Body of pancreas (tissue), 4 donors: ENCODE measurements around the gene CDH12. TPM values are rescaled to one million over a fixed set of nuclear protein-coding genes. Genes with fewer than 3 reads are reported as not detected.

ENCODE experiments used
- ATAC-seq: fragments of 150-250 bp; one replicate; pipeline ENCODE4 v1.9.1; 2016
- DNase-seq, 4 donors: peaks; one replicate each; pipeline ENCODE4 v3.0.0-alpha.2; 2019
- H3K27ac ChIP-seq, 4 donors: fragments of 200-600 bp; sonication (generic); 1 replicate in 3 of 4; 2 replicates in 1 of 4; pipeline versions ENCODE4 v1.5.1 to v1.6.1; 2016 to 2019; ENCODE audit warnings: mild to moderate bottlenecking in 1 of 4, mixed read lengths in 1 of 4, moderate library complexity in 1 of 4
- H3K27me3 ChIP-seq, 2 donors: fragments of 200-600 bp; sonication (generic); one replicate each; pipeline ENCODE4 v1.6.0; 2016; ENCODE audit warnings: mild to moderate bottlenecking in 1 of 2
- H3K36me3 ChIP-seq, 2 donors: fragments of 200-600 bp; sonication (generic); replicated peaks in 1 of 2; 2 replicates each; pipeline ENCODE4 v1.5.1; 2016; ENCODE audit warnings: low read depth in 2 of 2; ENCODE audit not compliant: insufficient read depth in 1 of 2
- H3K4me1 ChIP-seq: fragments of 200-600 bp; sonication (generic); one replicate; pipeline ENCODE4 v1.6.0; 2016
- H3K4me3 ChIP-seq, 2 donors: fragments of 200-600 bp; sonication (generic); 1 replicate in 1 of 2; 2 replicates in 1 of 2; pipeline ENCODE4 v1.5.1; 2016 to 2019
- H3K9me3 ChIP-seq, 3 donors: fragments of 200-600 bp; sonication (generic); 1 replicate in 2 of 3; 2 replicates in 1 of 3; pipeline ENCODE4 v1.5.1; 2016
- POLR2A ChIP-seq, 3 donors: fragments of 450-650 bp; IDR thresholded peaks; one replicate each; pipeline ENCODE4 v1.6.1; 2016; ENCODE audit warnings: antibody characterized with exemption in 3 of 3, mild to moderate bottlenecking in 2 of 3
- WGBS, 2 donors: methylation state at CpG; one replicate each; pipeline ENCODE4 v1.1.5; 2017; 5-methylcytosine and 5-hydroxymethylcytosine counted together
- intact Hi-C: fragments of 100-400 bp; cut with DNase I; formaldehyde crosslinking; loops from one replicate; pipeline ENCODE4 v1.15.1; 2023
- total RNA-seq, 2 donors: library from RNA; depleted of rRNA; stranded (reverse); fragments of >200 nt; gene quantifications; one replicate each; pipeline ENCODE4 v1.1.0, GENCODE V29; 2016
- TF ChIP-seq, protein P1 (sequence below), 7 experiments: fragments of 450-650 bp in 4 of 7; fragments of 200-600 bp in 3 of 7; sonication (generic) in 3 of 7; IDR thresholded peaks; one replicate each; pipeline ENCODE4 v1.5.1; 2016 to 2019; ENCODE audit warnings: antibody characterized with exemption in 7 of 7

Gene CDH12
- total RNA-seq, 2 donors from 2014 or later: not detected

DNA sequence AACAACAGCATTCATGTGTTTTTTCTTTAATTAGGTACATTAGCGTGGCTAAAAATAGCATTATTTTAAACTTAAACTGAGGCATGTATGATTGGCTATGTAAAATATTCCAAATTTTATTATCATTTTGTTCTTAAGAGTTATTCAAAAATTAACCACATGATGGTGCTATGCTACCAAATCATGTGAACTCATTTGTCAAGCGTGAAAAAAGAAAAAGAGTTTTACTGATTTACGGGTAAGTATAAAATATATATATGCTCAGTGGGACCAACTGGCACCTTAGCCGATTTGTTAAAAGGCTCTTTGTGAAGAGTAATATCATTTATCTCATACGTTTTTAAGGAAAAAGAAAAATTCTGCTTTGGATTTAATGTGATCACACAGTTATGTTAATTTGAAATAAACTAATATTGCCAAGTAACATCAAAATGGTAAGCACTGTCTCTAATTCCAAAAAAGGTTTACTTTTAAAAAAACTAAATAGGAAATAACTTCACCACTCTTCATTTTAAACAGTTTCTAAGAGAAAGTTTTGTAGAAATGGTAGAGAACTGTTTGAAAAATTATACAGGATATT lies 1042.3 kb downstream of the CDH12 start:
- ATAC-seq: no peak
- DNase-seq: no peak
- intact Hi-C loops: no loop called here

DNA sequence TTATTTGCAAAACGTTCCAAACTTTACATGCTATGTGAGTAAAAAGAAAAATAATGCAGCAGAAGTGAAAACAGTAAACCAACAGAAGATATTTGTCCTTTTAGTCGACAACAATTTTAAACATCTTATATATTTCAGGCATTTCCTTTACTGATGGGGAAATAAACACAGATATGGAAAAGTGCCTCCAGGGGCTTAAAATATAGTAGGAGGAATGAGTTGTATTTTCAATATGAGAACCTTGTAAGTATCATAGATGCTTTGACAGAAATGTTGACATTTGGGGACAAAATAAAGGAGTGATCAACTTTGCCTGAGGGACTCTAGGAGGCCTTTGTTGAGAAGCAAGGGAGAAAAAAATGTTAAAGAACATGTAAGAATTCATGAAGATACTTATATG lies 1043.5 kb downstream of the CDH12 start:
- WGBS, 2 donors: 20 to 44% methylated on average over 2 of the region's 2 CpGs
- no peaks in the 10 kb centered on the region for H3K4me1 ChIP-seq
- no peaks in the 10 kb centered on the region for H3K36me3 ChIP-seq
- intact Hi-C loops: no loop called here
- no peak overlapping the region for H3K4me3 ChIP-seq
- no peaks in the 10 kb centered on the region for H3K27me3 ChIP-seq
- H3K9me3 ChIP-seq: no peaks in the 10 kb centered on the region
- DNase-seq: no peak
- TF ChIP-seq POLR2A (IDR thresholded peaks at IDR 0.05): no peak
- TF ChIP-seq, protein P1, sequence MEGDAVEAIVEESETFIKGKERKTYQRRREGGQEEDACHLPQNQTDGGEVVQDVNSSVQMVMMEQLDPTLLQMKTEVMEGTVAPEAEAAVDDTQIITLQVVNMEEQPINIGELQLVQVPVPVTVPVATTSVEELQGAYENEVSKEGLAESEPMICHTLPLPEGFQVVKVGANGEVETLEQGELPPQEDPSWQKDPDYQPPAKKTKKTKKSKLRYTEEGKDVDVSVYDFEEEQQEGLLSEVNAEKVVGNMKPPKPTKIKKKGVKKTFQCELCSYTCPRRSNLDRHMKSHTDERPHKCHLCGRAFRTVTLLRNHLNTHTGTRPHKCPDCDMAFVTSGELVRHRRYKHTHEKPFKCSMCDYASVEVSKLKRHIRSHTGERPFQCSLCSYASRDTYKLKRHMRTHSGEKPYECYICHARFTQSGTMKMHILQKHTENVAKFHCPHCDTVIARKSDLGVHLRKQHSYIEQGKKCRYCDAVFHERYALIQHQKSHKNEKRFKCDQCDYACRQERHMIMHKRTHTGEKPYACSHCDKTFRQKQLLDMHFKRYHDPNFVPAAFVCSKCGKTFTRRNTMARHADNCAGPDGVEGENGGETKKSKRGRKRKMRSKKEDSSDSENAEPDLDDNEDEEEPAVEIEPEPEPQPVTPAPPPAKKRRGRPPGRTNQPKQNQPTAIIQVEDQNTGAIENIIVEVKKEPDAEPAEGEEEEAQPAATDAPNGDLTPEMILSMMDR (IDR thresholded peaks at IDR 0.05): no peak
- ATAC-seq: no peak
- no peak overlapping the region for H3K27ac ChIP-seq

More for the DNA sequence above, 1042.3 kb downstream of the CDH12 start:
- Histone ChIP-seq H3K9me3 (no peaks in the 10 kb centered on the region), H3K4me1 (no peaks in the 10 kb centered on the region), H3K27ac (no peak overlapping the region), H3K27me3 (no peaks in the 10 kb centered on the region), H3K4me3 (no peak overlapping the region), H3K36me3 (no peaks in the 10 kb centered on the region)
- no peak for TF ChIP-seq POLR2A (IDR thresholded peaks at IDR 0.05)
- TF ChIP-seq, protein P1 (IDR thresholded peaks at IDR 0.05): peak in 6 of 7 experiments; percentile 21 to 37 (median 32)
- WGBS, 2 donors: 9 to 12% methylated on average over 5 of the region's 5 CpGs

DNA sequence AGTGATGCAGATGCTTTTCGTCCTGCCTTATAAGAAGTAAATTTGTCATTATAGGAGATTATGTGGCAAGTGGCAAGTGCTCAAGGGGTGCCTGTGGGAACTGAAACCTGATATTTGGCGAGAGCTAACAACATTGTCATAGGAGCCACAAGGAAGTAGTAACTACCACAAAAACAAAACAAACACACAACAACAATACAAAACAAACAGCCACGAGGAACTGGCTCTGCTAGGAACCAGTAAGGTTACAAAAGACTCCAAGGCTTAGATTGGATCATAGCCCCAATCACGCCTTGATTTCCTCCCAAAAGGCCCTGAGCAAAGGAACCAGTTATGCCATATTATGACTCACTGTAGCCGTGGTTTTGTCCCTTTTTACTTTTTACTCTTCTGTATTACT lies 1045.2 kb downstream of the CDH12 start:
- H3K27me3 ChIP-seq: no peaks in the 10 kb centered on the region
- no peak overlapping the region for H3K4me3 ChIP-seq
- 35 to 45% methylated on average over 5 of the region's 5 CpGs for WGBS, 2 donors
- no peaks in the 10 kb centered on the region for H3K9me3 ChIP-seq
- ATAC-seq: no peak
- H3K36me3 ChIP-seq: no peaks in the 10 kb centered on the region
- H3K4me1 ChIP-seq: no peaks in the 10 kb centered on the region
- no peak for TF ChIP-seq POLR2A (IDR thresholded peaks at IDR 0.05)
- TF ChIP-seq, protein P1 (IDR thresholded peaks at IDR 0.05): no peak
- H3K27ac ChIP-seq: no peak overlapping the region
- no peak for DNase-seq
- intact Hi-C loops: no loop called here

DNA sequence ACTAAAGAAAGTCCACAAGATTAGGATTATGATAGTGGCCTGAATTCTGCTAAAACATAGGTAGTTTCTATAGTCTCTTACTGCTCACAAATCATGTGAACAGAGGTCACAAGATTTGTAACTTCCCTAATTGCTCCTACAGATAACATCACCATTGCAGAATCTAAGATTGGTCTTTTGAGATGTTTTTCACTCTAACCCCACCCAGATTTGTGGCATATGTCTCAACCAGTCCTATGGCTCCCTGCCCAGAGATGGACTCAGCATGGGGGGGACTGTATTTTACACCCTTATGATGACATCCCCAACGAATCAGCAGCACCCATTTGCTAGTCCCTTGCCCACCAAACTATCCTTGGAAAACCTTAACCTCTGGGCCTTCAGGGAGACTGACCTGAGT lies 1046.2 kb downstream of the CDH12 start:
- Histone ChIP-seq H3K9me3 (no peaks in the 10 kb centered on the region), H3K27me3 (no peaks in the 10 kb centered on the region), H3K27ac (no peak overlapping the region), H3K36me3 (no peaks in the 10 kb centered on the region), H3K4me1 (no peaks in the 10 kb centered on the region), H3K4me3 (no peak overlapping the region)
- no peak for TF ChIP-seq POLR2A (IDR thresholded peaks at IDR 0.05)
- TF ChIP-seq, protein P1 (IDR thresholded peaks at IDR 0.05): no peak
- DNase-seq (no peak), ATAC-seq (no peak)
- WGBS, 2 donors: 0% methylated on average over 1 of the region's 1 CpG
- intact Hi-C loops: no loop called here

DNA sequence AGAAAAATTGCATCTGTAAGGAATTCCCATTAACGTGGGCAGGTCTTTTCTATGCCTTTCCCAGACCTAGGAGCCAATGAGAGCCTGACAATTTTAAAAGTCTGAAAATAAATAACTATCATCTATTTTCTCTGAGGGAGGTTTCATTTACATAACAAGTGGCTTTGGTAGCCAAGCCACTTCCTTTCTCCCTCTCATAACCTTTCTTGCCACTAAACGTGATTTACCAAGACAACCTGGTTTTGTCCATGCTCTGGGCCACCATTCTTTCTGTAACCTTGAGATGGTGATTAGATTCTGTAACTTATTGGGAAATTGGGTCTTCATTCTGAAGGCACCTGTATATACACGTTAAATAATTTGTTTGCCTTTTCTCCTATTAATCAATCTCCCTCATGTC lies 1046.9 kb downstream of the CDH12 start:
- Histone ChIP-seq H3K27me3 (no peaks in the 10 kb centered on the region), H3K4me3 (no peak overlapping the region), H3K9me3 (no peaks in the 10 kb centered on the region), H3K27ac (no peak overlapping the region), H3K4me1 (no peaks in the 10 kb centered on the region), H3K36me3 (no peaks in the 10 kb centered on the region)
- ATAC-seq (no peak), DNase-seq (no peak)
- intact Hi-C loops: no loop called here
- WGBS, 2 donors: 30 to 31% methylated on average over 3 of the region's 3 CpGs
- TF ChIP-seq POLR2A (IDR thresholded peaks at IDR 0.05): no peak
- TF ChIP-seq, protein P1 (IDR thresholded peaks at IDR 0.05): no peak
